ENCODE results near the gene C9. TPM values are rescaled to one million over a fixed set of nuclear protein-coding genes. Genes with fewer than 3 reads are reported as not detected.
"Not testable (repeated sequence)": the region's sequence is repeated elsewhere in the genome, so short reads cannot be mapped to it uniquely, and the experiment has no call there.

C9 gene
- total RNA-seq, 3 donors from 2014 or later: 1.8 TPM; not detected in 2

GRCh38 chr5:39240750-39241149 is 123.5 kb downstream of the C9 start:
- H3K4me1 ChIP-seq: no peaks in the 10 kb centered on the region
- H3K27me3 ChIP-seq: no peaks in the 10 kb centered on the region
- DNase-seq (ENCODE audit: low spot score in 2 of 2): no peak
- no peak overlapping the region for H3K27ac ChIP-seq
- H3K36me3 ChIP-seq: no peaks in the 10 kb centered on the region
- intact Hi-C loops (cut with DNase I; ENCODE audit: low total_unique reads): no loop called here
- H3K9me3 ChIP-seq: peaks cover 4 to 20% of the 10 kb centered on the region in 2 donors
- H3K4me3 ChIP-seq: no peak overlapping the region
- TF ChIP-seq CTCF (IDR thresholded peaks at IDR 0.05): no peak
- no peak for TF ChIP-seq POLR2A (IDR thresholded peaks at IDR 0.05)
- no peak for TF ChIP-seq POLR2AphosphoS5 (IDR thresholded peaks at IDR 0.05)

- intact Hi-C loops (cut with DNase I; ENCODE audit: low total_unique reads): no loop called here
These were observed 125.8 kb downstream of the C9 start for GRCh38 chr5:39238366-39239105.

GRCh38 chr5:39236718-39237117 is 127.6 kb downstream of the C9 start:
- H3K9me3 ChIP-seq: peaks cover 4 to 19% of the 10 kb centered on the region in 2 donors
- TF ChIP-seq CTCF (IDR thresholded peaks at IDR 0.05): no peak
- no peak for TF ChIP-seq POLR2A (IDR thresholded peaks at IDR 0.05)
- no peak for TF ChIP-seq POLR2AphosphoS5 (IDR thresholded peaks at IDR 0.05)
- no peaks in the 10 kb centered on the region for H3K4me1 ChIP-seq
- intact Hi-C loops (cut with DNase I; ENCODE audit: low total_unique reads): no loop called here
- no peak overlapping the region for H3K4me3 ChIP-seq
- no peaks in the 10 kb centered on the region for H3K27me3 ChIP-seq
- DNase-seq (ENCODE audit: low spot score in 2 of 2): no peak
- H3K27ac ChIP-seq: no peak overlapping the region
- H3K36me3 ChIP-seq: no peaks in the 10 kb centered on the region

More at GRCh38 chr5:39238366-39239105, 125.8 kb downstream of the C9 start:
- Histone ChIP-seq H3K27ac (no peak overlapping the region), H3K4me1 (no peaks in the 10 kb centered on the region), H3K4me3 (no peak overlapping the region), H3K9me3 (peaks cover 4 to 20% of the 10 kb centered on the region in 2 donors), H3K27me3 (no peaks in the 10 kb centered on the region), H3K36me3 (no peaks in the 10 kb centered on the region)
- TF ChIP-seq POLR2A (IDR thresholded peaks at IDR 0.05): no peak
- no peak for TF ChIP-seq POLR2AphosphoS5 (IDR thresholded peaks at IDR 0.05)
- TF ChIP-seq CTCF (IDR thresholded peaks at IDR 0.05): no peak
- no peak for DNase-seq (ENCODE audit: low spot score in 2 of 2)

GRCh38 chr5:39235648-39236047 is 128.6 kb downstream of the C9 start:
- Histone ChIP-seq H3K4me3 (no peak overlapping the region), H3K27ac (no peak overlapping the region), H3K27me3 (no peaks in the 10 kb centered on the region), H3K9me3 (peaks cover 4 to 8% of the 10 kb centered on the region in 2 donors), H3K36me3 (no peaks in the 10 kb centered on the region), H3K4me1 (no peaks in the 10 kb centered on the region)
- no peak for DNase-seq (ENCODE audit: low spot score in 2 of 2)
- TF ChIP-seq POLR2A (IDR thresholded peaks at IDR 0.05) (no peak), CTCF (IDR thresholded peaks at IDR 0.05) (no peak), POLR2AphosphoS5 (IDR thresholded peaks at IDR 0.05) (no peak)
- intact Hi-C loops (cut with DNase I; ENCODE audit: low total_unique reads): no loop called here

GRCh38 chr5:39234494-39234893 is 129.8 kb downstream of the C9 start:
- intact Hi-C loops (cut with DNase I; ENCODE audit: low total_unique reads); H3K4me3 ChIP-seq; H3K36me3 ChIP-seq; H3K27ac ChIP-seq; H3K4me1 ChIP-seq; H3K9me3 ChIP-seq; DNase-seq (ENCODE audit: low spot score in 2 of 2); H3K27me3 ChIP-seq: not testable (repeated sequence)

Other genes with a start within 250 kb of the C9 start
- 10 to 100 TPM; 10.2 to 17.9 (median 11.4) TPM for gene FYB1, start 144.9 kb downstream of the C9 start, total RNA-seq
- gene DAB2, start 60.5 kb upstream of the C9 start, total RNA-seq: 100 to 1,000 TPM; 112 to 240 (median 119) TPM